ENCODE data around the gene ZNF804A.

Gene ZNF804A

GRCh38 chr2:184611361-184612085 is 13.2 kb downstream of the ZNF804A start:
- DNase-seq (ENCODE audit: low spot score) = no peak

DNA sequence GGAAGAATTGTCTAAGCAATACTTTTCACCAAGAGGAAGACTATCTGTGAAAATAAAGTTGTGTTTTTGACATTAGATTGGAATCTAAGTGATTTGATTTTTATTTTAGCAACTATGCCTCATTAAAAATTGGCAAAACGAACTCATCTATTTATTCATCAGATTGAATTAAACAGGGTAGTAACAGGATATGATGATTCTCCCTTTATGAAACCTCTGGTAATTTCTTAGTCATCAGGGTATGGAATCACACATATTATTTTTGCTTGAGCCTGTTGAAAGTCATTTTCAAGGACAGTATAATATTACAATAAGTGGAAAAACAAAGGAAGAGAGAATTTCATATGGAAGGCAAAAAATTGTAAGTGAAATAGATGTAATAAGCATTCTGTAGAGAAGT is 22.0 kb downstream of the ZNF804A start:
- no peak for DNase-seq (ENCODE audit: low spot score)

- DNase-seq (ENCODE audit: low spot score) = no peak
These were observed 26.0 kb downstream of the ZNF804A start for GRCh38 chr2:184624311-184624710.

DNA sequence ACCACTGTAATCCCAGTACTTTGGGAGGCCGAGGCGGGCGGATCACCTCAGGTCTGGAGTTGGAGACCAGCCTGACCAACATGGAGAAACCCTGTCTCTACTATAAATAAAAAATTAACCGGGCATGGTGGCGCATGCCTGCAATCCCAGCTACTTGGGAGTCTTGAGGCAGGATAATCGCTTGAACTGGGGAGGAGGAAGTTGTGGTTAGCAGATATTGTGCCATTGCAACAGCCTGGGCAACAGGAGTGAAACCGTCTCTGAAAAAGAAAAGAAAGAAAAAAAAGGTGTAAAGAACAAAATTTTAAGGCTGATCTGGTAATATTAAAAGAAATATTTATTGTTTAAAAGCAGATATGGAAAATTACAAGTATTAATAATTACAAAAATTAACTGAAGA is 29.7 kb downstream of the ZNF804A start:
- no peak for DNase-seq (ENCODE audit: low spot score)

GRCh38 chr2:184633726-184634125 is 35.4 kb downstream of the ZNF804A start:
- DNase-seq (ENCODE audit: low spot score) = no peak

DNA sequence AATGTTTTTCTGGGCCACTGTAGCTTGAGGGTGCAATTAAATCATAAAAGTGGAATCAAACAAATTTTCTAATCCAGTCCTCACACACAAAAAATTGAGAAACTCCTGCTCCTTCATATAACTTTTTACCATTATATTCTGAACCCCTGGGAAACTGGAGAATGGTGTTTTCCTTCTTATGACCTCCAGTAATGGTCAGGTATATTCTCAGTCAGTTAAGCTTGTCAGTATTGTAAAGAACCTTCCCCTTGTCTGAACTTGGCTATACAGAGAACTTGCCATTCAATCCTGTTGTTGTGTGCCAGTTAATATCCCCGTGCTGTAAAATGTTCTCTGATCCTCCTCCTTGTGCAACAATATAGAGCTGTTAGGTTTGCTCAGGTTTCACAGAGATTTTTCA is 39.5 kb downstream of the ZNF804A start:
- DNase-seq (ENCODE audit: low spot score) = no peak

GRCh38 chr2:184644685-184645084 is 46.4 kb downstream of the ZNF804A start:
- no peak for DNase-seq (ENCODE audit: low spot score)

- DNase-seq (ENCODE audit: low spot score) = no peak
These were observed 47.8 kb downstream of the ZNF804A start for GRCh38 chr2:184646177-184646576.

DNA sequence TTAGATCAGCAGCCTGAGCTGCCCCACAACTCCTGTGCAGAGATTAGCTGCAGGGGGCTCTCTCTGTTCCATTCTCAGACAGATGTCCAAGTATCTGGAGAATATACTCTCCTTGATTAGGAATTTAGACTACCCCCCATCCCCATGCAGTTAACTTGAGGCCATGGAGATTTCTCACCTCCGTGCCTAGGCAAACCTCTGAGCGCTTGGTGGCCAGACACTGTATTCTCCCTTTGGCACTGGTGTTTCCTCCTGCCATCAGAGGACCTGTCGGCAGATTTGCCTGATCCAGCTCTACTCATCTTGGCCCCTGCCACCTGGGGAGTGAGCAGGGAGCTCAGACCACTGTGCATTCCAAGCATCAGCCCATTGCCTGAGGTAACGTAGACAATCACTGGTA is 48.3 kb downstream of the ZNF804A start:
- DNase-seq (ENCODE audit: low spot score) = no peak

GRCh38 chr2:184654945-184655344 is 56.6 kb downstream of the ZNF804A start:
- DNase-seq (ENCODE audit: low spot score) = no peak

DNA sequence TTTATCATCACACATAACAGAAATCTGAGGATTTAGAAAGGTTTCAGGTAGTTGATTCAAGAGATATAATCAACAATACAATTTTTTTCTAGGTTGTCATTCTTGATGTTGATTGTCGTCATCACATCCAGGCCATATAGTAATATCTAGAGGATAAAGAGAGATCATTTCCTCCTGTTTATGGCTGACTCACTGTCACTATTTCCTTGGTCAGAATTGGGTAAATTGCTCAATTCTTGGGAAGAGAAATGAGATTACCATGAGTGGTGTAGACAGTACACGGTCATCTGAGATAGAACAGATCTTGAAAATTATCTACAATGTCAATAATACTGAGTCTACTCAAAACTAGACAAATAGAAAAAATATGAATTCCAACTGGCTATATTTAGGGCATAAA is 78.8 kb downstream of the ZNF804A start:
- DNase-seq (ENCODE audit: low spot score) = no peak

- no peak for DNase-seq (ENCODE audit: low spot score)
These were observed 81.1 kb downstream of the ZNF804A start for GRCh38 chr2:184679219-184680018.

GRCh38 chr2:184680825-184681224 is 82.5 kb downstream of the ZNF804A start:
- DNase-seq (ENCODE audit: low spot score) = no peak

DNA sequence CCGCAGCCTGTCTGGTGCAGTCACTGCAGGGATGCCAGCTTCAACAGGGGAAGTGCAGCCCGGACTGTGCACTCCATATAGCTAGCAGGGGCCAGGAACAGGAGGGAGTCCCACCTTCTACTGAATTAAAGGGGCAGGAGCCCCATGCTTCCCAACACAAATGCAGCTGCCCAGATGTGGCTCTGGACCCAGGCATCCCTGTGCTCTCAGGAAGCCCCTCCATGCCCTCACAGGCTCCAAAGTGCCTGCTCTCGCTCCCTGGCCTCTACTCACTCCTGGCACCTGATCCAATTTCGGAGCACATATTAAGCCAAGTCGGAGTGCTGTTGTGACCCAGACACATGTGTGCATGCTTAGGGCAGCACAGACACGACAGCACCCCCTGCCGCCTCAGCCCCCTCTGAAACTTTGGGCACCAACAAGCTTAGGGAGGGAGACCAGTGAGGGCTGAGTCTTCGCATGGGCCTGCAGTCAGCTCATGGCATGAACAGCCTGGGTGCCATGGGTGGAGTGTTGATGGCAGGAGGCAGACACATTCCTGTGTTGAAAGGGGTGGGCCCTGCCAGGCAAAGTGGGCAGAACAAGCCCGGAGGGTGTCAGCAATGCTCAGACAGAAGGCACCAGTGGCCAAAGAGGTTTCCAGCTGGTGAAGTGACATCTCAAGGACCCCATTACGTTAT is 83.5 kb downstream of the ZNF804A start:
- no peak for DNase-seq (ENCODE audit: low spot score)

GRCh38 chr2:184683911-184684310 is 85.6 kb downstream of the ZNF804A start:
- no peak for DNase-seq (ENCODE audit: low spot score)

GRCh38 chr2:184685999-184686841 is 87.9 kb downstream of the ZNF804A start:
- no peak for DNase-seq (ENCODE audit: low spot score)

DNA sequence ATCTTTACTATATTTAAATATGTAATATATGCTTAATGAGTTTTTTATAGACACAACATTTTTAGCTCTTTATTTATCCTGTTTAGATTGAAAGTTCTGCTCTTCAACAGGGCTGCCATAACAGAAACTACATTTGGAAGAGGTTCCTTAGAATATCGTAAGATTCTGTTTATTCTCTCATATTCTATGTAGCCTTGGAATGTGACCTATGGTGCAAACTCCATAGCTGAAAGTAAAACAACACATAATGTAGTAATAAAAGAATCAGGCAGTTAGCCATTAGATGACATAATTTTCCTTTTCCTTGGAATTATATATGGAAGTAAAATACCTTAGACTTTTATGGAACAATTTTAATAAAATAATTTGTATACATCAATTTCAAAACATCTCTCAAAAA is 91.3 kb downstream of the ZNF804A start:
- no peak for DNase-seq (ENCODE audit: low spot score)

DNA sequence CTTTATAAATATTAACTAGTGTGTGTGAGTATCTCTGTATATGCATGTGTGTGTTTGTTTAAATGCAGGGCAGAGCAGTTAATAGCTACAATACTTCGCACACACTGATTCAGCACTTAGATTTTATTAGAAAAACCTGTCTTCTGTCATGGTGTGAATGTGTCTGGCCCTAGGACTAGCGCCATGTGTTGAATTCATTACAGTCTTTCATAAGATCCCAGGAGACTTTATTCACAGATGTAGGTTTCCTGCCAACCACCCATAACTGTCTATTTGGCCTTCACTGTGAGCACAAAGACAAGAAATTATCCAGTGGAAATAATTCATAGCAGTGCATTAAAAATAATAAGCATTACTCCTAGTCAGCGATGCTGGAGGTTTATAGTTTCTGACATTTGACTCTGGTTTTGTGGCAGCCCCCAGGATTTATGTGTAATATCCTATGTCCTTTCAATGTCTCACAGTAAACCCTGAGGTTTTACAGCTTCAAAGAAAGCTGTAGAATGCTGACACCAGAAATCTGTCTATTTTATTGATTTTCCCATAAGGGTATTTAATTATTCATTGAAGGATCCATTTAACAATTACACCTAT is 93.9 kb downstream of the ZNF804A start:
- no peak for DNase-seq (ENCODE audit: low spot score)

DNA sequence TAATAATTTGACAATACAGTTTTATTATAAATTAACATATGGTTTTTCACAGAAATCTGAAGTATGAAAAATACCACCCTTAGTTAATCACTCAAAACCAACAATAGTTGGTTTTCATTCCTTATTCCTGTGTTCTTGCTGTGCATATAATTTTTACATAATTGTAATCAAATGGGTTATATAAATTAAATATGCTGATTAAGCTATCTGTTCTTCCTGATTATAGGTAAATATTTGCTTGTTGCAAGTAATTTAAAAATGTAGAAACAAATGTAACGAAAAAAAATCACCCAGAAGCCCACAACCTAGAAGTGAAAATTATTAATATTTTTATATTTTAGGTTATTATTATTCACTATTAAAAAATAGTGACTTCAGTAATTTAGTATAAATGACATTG is 98.3 kb downstream of the ZNF804A start:
- DNase-seq (ENCODE audit: low spot score) = no peak

DNA sequence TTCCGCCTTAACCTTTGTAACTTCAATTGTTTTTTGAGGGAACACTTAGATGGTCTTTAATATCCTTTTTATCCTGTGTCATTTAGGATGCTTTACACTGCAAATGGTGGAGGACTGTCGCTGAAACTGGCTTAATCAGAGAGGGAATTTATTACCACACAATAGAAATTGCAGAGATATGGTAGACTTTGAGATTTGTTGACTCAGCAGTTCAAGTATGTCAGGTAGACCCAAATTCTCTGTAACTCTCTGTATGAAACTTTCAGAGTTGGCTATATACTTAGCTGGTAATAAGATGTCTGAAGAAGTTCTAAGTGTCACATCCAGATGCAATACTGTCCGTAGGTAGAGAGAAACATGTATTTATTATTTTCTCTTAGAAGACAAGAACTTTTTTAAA is 100.1 kb downstream of the ZNF804A start:
- no peak for DNase-seq (ENCODE audit: low spot score)

- no peak for DNase-seq (ENCODE audit: low spot score)
These were observed 123.6 kb downstream of the ZNF804A start for GRCh38 chr2:184721881-184722280.

GRCh38 chr2:184727813-184728212 is 129.5 kb downstream of the ZNF804A start:
- no peak for DNase-seq (ENCODE audit: low spot score)
